Stimulated activated CD8-positive, alpha-beta memory T cell treated with anti-CD3 and anti-CD28 coated beads, Interleukin-15, amount 100 ng/mL, for 24 hours (primary cell): Measurements from ENCODE around the gene ZBTB12.

ENCODE experiments used
- DNase-seq: peaks from one replicate; pipeline ENCODE4 v3.0.0-alpha.2; 2020; ENCODE audit warnings: low read depth

Gene ZBTB12

GRCh38 chr6:31896856-31897611 is 4.9 kb downstream of the ZBTB12 start:
- DNase-seq: no peak

- no peak for DNase-seq
Observed at GRCh38 chr6:31896493-31896855, 5.4 kb downstream of the ZBTB12 start.

GRCh38 chr6:31892821-31893220 is 9.1 kb downstream of the ZBTB12 start:
- DNase-seq: no peak

GRCh38 chr6:31889331-31889972 is 12.4 kb downstream of the ZBTB12 start:
- DNase-seq: no peak

GRCh38 chr6:31888276-31889258 is 13.3 kb downstream of the ZBTB12 start:
- peak; percentile 44 for DNase-seq

GRCh38 chr6:31887173-31888007 is 14.5 kb downstream of the ZBTB12 start:
- DNase-seq: no peak

GRCh38 chr6:31886541-31886991 is 15.3 kb downstream of the ZBTB12 start:
- DNase-seq: no peak

- DNase-seq: no peak
Observed at GRCh38 chr6:31884528-31885035, 17.3 kb downstream of the ZBTB12 start.

GRCh38 chr6:31883676-31884075 is 18.2 kb downstream of the ZBTB12 start:
- DNase-seq: no peak

GRCh38 chr6:31882344-31882743 is 19.5 kb downstream of the ZBTB12 start:
- no peak for DNase-seq

GRCh38 chr6:31881136-31881859 is 20.6 kb downstream of the ZBTB12 start:
- DNase-seq: no peak

- no peak for DNase-seq
Observed at GRCh38 chr6:31880616-31881015, 21.3 kb downstream of the ZBTB12 start.

- DNase-seq: no peak
Observed at GRCh38 chr6:31879901-31880300, 22.0 kb downstream of the ZBTB12 start.

GRCh38 chr6:31879143-31879542 is 22.7 kb downstream of the ZBTB12 start:
- no peak for DNase-seq

GRCh38 chr6:31878726-31879125 is 23.2 kb downstream of the ZBTB12 start, which contains the start of gene SLC44A4:
SLC44A4 (minus strand) TSS chr6:31878997; CDS start chr6:31878980, 17 bp downstream.
- DNase-seq: no peak

GRCh38 chr6:31878222-31878621 is 23.7 kb downstream of the ZBTB12 start:
- no peak for DNase-seq

- no peak for DNase-seq
Observed at GRCh38 chr6:31877651-31878161, 24.2 kb downstream of the ZBTB12 start.

GRCh38 chr6:31877125-31877650 is 24.7 kb downstream of the ZBTB12 start:
- no peak for DNase-seq

GRCh38 chr6:31876357-31876756 is 25.5 kb downstream of the ZBTB12 start:
- no peak for DNase-seq

GRCh38 chr6:31875877-31876276 is 26.0 kb downstream of the ZBTB12 start:
- no peak for DNase-seq
